HG02642 (cell line): ENCODE measurements around the gene DTYMK.
"Not testable (repeated sequence)": the region's sequence is repeated elsewhere in the genome, so short reads cannot be mapped to it uniquely, and the experiment has no call there.

ENCODE experiments used
- ATAC-seq: cut with Tn5 transposase; IDR thresholded peaks from one replicate; pipeline ENCODE4 v1.9.1; 2021; ENCODE audit warnings: mild to moderate bottlenecking; ENCODE audit not compliant: unreplicated experiment, poor library complexity

DTYMK gene

DNA sequence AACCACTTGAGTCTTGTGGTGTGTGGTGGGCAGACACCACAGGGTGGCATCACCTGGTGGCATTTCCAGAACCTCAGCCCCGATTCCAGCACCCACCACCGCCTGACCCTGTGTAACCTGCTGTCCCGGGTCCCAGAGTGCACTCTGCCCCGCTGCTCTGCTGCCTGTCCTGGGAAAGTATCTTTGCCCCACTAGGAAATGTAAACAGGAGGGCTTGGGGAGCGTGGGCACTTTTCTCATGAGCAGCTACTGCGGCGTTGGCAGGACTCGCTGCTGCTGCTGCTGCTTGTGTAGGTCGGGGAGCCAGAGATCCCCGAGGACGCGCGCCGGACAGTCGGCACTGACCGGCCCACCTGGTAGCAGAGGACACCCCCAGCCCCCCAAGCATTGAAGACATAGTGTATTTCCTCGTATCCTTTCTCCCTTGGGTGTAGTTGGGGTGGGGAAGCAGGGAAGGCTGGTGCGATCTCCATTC is 13.4 kb downstream of the DTYMK start:
- no peak for ATAC-seq

DNA sequence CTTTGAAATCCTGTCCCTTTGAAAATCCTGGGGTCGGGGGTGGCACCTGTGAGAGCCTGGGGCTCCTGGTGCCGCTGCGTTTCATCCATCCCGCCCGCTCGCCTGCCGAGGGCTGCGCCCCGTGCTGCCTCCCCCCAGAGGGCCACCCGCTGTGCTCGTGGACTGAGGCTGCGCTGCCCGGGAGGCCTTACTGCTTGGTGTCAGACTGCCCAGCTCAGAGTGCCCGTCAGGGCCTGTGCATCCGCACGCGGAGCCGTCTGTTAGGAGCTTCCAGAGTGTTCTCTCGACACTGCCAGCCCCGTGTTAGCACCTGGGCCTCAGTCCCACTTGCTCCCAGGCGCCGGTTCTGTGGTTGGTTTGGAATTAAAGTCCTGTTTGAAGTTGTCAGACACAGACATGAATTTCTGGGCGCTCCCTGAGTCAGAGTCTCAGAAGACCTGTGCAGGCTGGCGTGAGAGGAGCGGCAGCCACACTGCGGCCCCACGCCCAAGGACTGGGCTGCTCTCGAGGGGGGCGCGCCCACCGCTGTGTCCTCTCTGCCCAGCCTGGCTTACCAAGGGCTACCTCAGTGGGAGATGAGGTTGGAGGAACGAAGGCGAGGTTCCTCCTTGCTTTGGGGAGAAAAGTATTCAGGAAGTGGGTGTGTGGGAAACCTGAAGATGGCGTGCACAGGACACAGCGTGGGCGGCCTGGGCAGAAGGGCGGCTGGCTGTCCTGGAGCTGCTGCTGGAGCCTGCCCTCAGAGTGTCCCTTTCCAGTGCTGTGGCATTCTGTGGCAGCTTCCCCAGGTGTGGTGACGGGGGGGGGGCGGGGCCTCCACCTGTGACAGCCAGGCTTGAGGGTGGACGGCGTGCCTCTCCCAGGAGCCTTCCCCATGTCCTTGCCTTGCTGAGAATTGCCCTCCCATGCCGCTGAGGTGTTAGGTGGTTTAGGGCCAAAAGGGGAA is 14.1 kb downstream of the DTYMK start:
- ATAC-seq: no peak

DNA sequence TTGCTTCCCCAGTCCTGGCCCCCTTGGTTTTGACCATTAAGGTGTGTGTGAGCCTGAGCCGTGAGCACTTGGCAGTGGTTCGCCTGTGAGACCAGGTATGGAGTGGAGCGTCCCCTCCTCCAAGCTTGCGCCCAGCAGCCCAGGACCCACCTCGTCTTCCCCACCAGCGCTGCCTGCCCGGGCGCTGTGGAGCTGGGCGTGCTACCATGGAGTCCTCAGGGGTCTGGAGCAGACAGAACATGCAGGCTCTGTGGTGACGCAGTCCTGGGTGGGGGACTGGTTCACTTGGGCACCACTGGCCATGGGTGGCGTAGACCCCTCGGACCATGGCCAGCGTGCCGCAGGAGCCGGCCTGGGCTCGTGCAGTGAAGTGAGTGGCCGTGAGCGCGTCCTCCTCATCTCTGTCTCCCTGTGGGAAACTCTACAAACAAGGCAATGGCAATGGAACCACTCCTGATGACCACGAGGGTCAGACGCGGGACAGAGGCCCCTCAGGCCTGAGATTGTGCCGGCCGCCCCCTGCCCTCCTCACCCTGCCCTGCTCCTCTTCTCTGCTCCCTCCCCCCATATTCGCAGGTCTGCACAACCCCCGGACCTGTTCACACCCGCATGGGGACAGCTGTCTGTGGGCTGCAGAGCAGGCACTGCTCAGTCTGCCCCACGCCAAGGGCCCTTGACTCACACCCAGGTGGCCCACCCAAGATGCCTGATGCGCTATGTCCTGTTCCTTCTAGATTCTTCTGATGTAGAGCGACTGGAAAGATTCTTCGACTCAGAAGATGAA is 15.0 kb downstream of the DTYMK start:
- no peak for ATAC-seq

DNA sequence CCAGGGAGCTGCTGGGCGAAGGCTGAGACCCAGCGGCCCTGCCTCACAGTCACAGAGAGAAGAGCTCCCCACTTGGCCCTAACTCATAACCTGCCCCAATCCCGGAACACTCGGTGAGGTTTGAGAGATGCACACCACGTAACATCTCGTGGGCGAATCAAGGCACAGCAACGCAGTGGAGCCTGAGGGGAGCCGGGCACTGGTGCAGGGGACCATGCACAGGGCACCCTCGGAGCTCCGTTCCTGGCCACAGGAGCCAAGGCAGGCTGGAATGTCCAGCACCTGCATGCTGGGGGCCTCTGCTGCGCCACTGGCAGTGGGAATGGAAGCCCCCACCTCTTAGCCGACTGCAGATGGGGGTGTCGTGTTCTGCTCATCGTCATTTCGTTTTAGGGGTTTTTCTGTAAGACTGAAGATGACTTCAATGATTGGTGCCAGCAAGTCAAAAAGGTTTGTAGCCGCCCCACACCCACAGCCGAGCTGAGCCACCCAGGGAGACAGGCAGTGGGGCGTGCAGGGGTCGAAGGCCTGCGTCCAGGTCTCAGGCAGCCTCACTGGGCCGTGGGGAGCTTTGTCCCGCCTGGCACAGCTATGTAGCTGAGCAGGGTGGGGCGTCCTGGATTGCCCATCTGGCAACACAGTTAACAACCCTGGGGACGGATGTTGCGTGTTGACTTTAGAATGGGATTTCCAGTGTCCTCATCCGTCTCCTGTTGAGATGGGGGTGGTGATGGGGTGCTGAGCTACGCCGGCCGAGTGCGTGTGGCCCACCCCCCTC is 16.1 kb downstream of the DTYMK start:
- ATAC-seq: no peak

DNA sequence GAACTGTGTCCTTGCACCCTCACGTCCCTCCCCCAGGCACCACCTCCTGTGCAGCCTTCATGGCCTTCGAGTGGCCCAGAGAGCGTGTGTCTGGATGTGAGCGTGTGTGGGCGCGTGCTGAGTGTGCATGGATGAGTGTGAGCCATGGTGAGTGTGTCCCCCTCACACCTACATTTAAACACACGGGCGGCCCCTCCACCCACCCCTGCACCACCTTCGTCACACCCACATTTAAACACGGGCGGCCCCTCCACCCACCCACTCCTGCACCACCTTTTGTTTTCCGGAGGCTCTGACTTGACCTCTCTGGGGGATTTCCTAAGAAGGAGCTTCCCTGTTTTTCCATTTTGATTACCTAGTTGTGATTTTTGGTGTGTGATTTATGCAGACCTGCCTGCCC is 17.8 kb downstream of the DTYMK start:
- no peak for ATAC-seq

DNA sequence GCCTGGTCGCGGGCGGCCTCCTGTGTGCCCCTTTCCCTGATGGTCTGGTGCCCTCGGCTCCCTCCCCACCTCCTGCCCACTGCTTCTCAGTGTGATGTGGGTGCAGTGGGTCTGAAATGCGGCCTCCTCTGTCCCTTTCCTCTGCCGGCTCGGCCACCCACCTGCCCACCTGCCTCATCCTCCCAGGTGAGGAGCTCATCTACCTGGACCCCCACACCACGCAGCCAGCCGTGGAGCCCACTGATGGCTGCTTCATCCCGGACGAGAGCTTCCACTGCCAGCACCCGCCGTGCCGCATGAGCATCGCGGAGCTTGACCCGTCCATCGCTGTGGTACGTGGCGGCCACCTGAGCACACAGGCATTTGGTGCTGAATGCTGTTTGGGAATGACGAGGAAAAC is 18.3 kb downstream of the DTYMK start:
- no peak for ATAC-seq

DNA sequence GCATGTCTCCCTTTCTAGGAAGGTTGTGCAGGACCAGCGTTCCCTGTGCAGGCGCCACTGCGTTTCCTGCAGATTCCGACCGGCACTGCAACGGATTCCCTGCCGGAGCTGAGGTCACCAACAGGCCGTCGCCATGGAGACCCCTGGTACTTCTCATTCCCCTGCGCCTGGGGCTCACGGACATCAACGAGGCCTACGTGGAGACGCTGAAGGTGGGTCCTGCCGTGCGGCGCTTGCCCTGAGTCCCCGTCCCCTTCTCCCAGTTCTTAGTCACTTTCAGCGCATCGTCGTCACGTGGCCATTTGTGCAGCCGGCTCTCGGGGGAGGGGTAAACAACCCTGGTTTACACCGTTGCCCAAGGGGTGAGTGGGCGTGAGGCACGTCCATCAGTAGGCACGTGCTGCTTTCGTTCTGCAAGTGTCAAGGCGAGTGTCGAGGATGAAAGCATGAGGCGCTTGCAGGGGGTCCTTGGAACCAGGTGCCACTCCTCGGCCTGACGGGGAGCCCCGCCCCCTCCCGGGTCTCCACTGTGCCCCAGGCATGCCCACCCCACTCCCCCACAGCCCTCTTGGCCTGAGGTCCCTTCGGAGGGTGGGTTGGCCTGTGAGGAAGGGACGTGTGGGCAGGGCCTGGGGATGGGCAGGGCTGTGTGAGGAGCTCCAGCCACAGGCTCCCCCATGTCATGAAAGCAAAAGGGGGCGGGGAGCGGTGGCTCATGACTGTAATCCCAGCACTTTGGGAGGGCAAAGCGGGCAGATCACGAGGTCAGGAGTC is 19.8 kb downstream of the DTYMK start:
- ATAC-seq: no peak

DNA sequence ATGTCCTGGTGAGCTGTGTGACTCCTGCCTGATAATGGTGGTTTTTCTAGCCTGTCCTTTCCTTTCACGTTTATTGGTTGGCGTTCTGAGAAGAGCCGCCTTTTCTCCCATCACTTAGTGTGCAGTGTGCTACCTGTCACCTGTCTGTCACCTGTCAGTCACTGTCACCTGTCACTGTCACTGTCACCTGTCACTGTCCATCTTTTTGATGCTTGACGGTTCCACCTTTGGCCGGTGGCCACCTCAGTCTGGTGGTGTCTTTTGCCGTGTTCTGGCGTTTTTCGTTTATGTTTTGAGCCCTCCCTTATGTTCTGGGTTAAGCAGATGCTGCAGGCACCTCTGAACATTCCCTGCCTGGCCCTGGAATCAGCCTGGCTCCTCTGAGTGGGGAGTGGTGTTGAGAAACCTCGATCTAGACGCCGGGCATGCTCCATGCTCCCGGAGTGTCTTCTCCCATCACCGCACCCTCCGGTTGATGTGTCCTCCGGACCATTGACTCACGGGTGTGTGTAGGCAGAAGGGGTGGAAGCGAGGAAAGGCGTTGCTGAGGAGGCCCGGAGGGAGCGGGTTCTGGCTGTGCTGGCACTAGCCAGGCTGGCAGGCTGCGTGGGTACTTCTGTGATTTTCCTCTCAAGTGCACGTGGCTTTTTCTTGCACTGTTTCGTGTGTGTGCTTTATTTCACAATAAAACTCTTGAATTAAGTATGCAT is 20.7 kb downstream of the DTYMK start:
- no peak for ATAC-seq

DNA sequence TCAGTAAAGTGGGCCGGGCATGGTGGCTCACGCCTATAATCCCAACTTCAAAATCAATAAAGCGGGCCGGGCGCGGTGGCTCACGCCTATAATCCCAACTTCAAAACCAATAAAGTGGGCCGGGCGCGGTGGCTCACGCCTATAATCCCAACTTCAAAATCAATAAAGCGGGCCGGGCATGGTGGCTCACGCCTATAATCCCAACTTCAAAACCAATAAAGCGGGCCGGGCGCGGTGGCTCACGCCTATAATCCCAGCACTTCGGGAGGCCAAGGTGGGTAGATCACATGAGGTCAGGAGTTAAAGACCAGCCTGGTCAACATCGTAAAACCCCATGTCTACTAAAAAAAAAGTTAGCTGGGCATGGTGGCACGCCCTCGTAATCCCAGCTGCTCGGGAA is 23.9 kb downstream of the DTYMK start:
- ATAC-seq: not testable (repeated sequence)

DNA sequence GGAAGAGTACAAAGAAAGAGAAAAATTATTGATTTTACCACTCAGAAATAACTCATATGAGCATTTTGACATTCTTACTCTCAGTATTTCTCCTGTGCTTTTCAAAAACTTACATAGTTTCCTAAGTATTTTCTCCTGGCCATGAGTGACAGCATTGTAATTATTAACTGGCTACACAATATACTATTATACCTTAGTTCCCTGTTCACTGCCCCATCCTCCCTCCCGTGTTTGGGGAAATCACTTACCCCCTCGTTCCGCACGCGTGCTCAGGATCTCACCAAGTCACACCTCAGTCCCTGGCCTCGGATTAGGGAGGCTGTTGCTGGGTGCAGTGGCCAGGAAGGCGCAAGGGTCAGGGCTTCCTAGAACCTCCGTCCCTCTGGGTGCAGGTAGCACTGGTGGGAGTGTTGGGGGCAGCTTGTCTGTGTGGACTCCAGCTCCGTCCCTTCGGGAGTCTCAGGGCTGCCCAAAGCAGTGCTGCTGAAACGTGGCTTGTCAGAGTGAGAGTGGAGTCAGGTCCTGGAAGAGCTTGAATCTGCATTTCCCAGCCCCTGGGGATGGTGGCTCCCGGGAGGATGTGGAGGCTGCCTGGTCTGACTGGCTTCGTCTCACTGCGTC is 25.9 kb downstream of the DTYMK start:
- no peak for ATAC-seq

DNA sequence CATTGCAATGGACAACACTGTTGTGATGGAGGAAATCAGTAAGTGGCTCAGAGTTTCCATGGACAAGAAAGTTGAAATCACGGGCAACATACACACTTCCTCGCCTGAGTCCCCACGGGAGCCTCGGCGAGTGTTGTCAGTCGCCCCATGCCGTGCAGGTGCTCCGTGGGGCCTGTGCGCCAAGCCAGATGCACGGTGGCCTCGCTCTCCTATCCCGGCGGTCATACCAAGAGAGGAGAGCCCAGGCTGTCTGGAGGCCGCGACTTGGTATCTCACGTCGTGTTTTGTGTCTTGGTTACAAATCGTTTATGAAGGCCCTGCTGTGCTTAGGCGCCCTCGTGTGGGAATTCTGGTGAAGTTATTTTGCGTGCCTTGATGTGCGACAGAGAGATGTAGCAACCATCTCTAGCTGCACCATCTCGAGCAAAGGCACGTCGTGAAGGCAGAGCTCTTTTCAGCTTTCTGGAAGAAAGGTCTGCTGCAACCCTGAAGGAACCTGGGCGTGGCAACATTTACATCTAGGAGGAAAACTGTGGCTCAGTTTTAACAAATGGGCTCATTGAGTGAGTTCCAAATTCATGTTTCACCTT is 27.4 kb downstream of the DTYMK start:
- no peak for ATAC-seq

DNA sequence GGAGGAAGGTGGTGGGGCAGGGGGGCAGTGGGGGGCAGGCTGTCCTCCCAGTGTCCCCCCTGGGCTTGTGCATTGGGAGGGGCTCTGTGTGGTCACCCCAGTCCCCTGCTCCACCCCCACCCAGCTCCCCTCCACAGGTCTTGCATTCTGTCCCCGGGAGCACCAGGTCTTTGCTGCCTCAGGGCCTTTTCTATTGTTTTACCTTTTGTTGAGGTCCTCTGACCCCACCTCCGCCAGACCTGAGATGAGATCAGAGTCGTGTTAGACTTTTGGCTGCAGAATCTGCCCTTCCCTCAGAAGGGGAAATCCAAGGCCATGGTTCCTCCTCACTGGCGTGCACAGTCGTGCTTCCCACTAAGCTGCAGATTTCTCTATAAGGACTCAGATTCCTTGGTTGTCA is 28.3 kb downstream of the DTYMK start:
- ATAC-seq: no peak

DNA sequence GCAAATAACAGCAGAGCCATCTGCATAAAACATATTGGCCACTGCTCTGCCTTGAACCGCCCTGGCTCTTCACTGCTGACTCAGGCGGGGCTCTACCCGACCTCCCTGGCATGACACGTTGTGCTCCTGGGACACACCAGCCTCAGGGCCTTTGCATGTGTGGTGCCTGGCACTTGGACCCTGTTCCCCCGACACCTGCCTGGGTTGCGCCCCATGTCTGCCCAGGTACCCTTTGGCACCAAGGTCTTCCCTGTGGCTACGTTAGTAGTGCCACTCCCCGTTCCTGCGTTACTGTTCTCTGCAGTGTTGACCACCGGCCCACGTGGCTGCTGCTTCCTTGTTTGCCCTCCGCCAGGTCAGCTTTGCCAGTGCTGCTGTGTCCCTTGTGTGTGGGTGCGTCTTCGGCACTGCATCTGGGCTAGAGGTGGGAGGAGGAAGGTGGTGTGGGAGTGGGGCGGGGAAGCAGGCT is 28.8 kb downstream of the DTYMK start:
- ATAC-seq: no peak

DNA sequence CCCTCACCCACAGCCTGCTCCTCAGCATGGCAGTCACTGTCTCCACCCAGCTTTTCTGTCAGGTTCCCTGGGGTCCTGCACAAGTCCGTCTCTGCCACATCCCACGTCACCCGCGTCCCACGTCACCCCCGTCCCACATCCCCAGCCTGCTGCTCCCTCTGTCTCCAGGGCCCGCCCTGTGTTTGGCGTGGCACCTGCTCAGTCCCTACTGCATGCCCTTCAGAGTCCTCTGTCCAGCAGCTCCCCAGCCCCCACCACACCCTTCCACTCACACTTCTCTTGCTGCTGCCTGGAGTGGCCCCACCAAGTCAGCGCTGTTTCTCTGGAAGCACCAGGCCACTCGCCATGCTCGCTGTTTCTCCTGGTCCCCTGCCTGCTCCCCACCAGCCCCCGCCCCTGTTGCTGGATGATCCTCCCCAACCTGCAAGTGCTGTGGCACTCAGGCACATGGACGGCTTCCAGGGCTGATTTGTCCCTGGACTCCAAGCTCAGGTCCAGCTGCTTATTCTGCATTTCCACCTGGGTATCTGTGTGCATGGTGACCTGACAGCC is 30.3 kb downstream of the DTYMK start:
- ATAC-seq: no peak

DNA sequence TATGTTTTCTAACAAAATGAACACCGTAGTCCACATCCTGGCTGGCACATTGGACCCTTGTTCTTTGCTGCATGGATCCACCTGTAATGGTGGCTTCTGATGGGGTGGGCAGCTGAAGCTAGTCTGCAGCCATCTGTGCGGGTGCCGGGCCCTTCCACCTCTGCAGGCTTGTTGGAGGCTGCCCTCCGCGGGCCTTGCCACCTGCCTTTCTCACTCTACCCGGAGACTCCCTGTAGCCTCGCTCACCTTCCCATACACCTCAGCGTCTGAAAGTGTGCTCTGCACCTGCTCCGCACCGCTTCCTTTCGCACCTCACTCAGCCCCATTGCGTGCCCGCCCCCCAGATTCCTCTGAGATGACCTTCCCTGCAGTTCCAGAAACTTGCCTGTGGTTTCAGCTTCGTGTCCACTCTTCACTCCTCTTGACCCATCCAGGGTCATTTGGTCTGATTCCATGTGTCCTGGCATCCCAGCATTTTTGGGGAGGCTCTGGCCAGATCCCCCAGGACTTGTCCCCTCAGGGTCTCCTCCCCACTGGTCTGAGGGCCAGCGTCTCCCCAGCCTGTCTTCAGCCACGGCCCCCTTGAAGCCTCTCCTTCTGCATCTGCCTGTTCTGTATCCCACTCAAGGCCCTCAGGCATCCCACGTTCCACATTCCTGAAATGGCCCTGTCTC is 31.0 kb downstream of the DTYMK start:
- ATAC-seq: no peak

DNA sequence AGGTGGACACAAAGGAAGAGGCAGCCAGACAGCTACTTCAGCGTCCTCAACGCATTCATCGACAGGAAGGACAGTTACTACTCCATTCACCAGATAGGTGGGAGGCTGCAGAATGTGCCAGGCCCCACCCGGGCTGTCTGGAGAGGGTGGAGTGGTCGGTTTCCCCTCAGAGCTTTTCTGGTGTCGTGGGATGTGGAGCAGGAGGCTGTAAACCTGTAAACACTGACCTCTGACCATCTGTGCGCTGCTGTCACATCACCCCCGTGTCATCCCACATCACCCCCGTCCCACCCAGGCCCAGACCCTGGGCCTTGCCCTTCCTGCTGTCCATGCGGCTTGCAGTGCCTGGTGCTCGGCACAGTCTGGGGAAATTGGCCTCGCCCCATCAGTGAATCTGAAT is 32.1 kb downstream of the DTYMK start:
- no peak for ATAC-seq

DNA sequence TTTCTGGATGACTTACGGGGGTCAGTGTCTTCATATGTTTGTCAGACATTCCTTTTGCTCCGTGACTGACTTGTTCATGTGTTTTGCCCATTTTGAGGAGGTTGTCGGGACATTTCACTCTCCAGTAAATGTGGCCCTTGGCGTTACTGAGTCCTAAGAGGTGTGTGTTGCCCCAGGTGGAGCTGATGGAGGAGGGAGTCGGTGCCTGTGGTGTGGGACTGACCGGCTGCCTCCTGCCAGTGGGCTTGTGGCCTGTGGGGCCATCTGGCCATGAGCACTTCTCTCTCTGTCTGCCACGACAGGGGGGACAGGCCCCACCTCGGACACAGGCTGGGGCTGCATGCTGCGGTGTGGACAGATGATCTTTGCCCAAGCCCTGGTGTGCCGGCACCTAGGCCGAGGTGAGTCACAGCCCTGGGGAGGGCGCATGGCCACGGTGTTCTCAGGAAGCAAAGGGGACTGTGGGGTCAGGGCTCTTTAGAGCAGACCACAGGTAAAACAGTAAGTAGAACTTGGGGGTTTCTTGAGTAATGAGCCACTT is 33.3 kb downstream of the DTYMK start:
- no peak for ATAC-seq
